Neural progenitor cell (in vitro differentiated cells): ENCODE data around the gene CCNL2. TPM values are rescaled to one million over a fixed set of nuclear protein-coding genes. Genes with fewer than 3 reads are reported as not detected.

Experiments
- DNase-seq: peaks from one replicate; pipeline ENCODE4 v3.0.0-alpha.2; 2016; ENCODE audit warnings: low spot score
- H2AFZ ChIP-seq: fragments of 200-600 bp; sonication (generic); replicated peaks from 2 replicates; pipeline ENCODE4 v1.6.1; 2016; ENCODE audit warnings: antibody characterized with exemption
- H3F3A ChIP-seq: fragments of 200-600 bp; sonication (generic); 2 replicates; pipeline ENCODE4 v1.6.1; 2016; ENCODE audit warnings: antibody characterized with exemption, low read depth
- H3K27ac ChIP-seq: fragments of 200-600 bp; sonication (generic); 2 replicates; pipeline ENCODE4 v1.5.1; 2016; ENCODE audit warnings: mild to moderate bottlenecking
- H3K27me3 ChIP-seq: fragments of 200-600 bp; sonication (generic); 2 replicates; pipeline ENCODE4 v1.6.1; 2016; ENCODE audit warnings: mild to moderate bottlenecking, moderate library complexity
- H3K36me3 ChIP-seq: fragments of 200-600 bp; sonication (generic); 2 replicates; pipeline ENCODE4 v1.5.1; 2016
- H3K4me1 ChIP-seq: fragments of 200-600 bp; sonication (generic); 2 replicates; pipeline ENCODE4 v1.6.1; 2016; ENCODE audit warnings: mixed run types
- H3K4me2 ChIP-seq: fragments of 200-600 bp; sonication (generic); 2 replicates; pipeline ENCODE4 v1.6.1; 2016
- H3K4me3 ChIP-seq: fragments of 200-600 bp; sonication (generic); 2 replicates; pipeline ENCODE4 v1.5.1; 2016
- H3K79me2 ChIP-seq: fragments of 200-600 bp; sonication (generic); 2 replicates; pipeline ENCODE4 v1.6.1; 2016; ENCODE audit warnings: low read depth
- H3K9ac ChIP-seq: fragments of 200-600 bp; sonication (generic); 2 replicates; pipeline ENCODE4 v1.6.1; 2016
- H3K9me3 ChIP-seq: fragments of 200-600 bp; sonication (generic); 2 replicates; pipeline ENCODE4 v1.5.1; 2016; ENCODE audit warnings: low read depth
- H4K20me1 ChIP-seq: fragments of 200-600 bp; sonication (generic); 2 replicates; pipeline ENCODE4 v1.6.1; 2016; ENCODE audit warnings: low read depth
- H3K27ac Mint-ChIP-seq: 3 replicates; pipeline ENCODE4 v1.8.0; 2021; ENCODE audit warnings: mixed read lengths
- H3K27me3 Mint-ChIP-seq: 2 replicates; pipeline ENCODE4 v1.8.0; 2022; ENCODE audit warnings: low read depth, mild to moderate bottlenecking, inconsistent platforms, moderate library complexity, mixed read lengths; ENCODE audit not compliant: insufficient read depth
- H3K36me3 Mint-ChIP-seq: 3 replicates; pipeline ENCODE4 v1.8.0; 2021; ENCODE audit warnings: mixed read lengths
- H3K4me1 Mint-ChIP-seq: 3 replicates; pipeline ENCODE4 v1.8.0; 2021; ENCODE audit warnings: mixed read lengths
- H3K4me3 Mint-ChIP-seq: 3 replicates; pipeline ENCODE4 v1.8.0; 2021; ENCODE audit warnings: mild to moderate bottlenecking, moderate library complexity, mixed read lengths
- H3K9me3 Mint-ChIP-seq: 3 replicates; pipeline ENCODE4 v1.8.0; 2020; ENCODE audit warnings: mixed read lengths
- CTCF ChIP-seq: fragments of 200-600 bp; sonication (generic); IDR thresholded peaks from 2 replicates; pipeline ENCODE4 v1.5.1; 2017; ENCODE audit warnings: antibody characterized with exemption, mild to moderate bottlenecking
- EZH2 ChIP-seq: fragments of 200-600 bp; sonication (generic); IDR thresholded peaks from 2 replicates; pipeline ENCODE4 v1.6.1; 2017; ENCODE audit warnings: antibody characterized with exemption, mild to moderate bottlenecking, moderate library complexity
- EZH2phosphoT487 ChIP-seq: fragments of 200-600 bp; sonication (generic); IDR thresholded peaks from 2 replicates; pipeline ENCODE4 v1.6.1; 2017; ENCODE audit warnings: antibody characterized with exemption
- total RNA-seq: library from RNA; depleted of rRNA; stranded (reverse); fragments of >200 nt; gene quantifications from 2 replicates; pipeline ENCODE4 v1.2.3, GENCODE V29; 2015; ENCODE audit warnings: low replicate concordance

Gene CCNL2
- total RNA-seq, 1 donor from 2014 or later: 143 TPM

- no peak for DNase-seq
- Histone ChIP-seq H3K4me3 (no peak overlapping the region), H2AFZ (no peak overlapping the region), H4K20me1 (peaks cover 7% of the 10 kb centered on the region), H3K79me2 (no peaks in the 10 kb centered on the region), H3K27me3 (peaks cover 35% of the 10 kb centered on the region), H3K36me3 (no peaks in the 10 kb centered on the region), H3F3A (peaks cover 70% of the 10 kb centered on the region), H3K9me3 (no peaks in the 10 kb centered on the region), H3K4me2 (peak overlapping the region; percentile 89), H3K9ac (no peak overlapping the region), H3K4me1 (peaks cover 54% of the 10 kb centered on the region), H3K27ac (no peak overlapping the region)
- Mint-ChIP-seq H3K27ac (peak overlapping the region; percentile 91), H3K4me3 (no peak overlapping the region), H3K36me3 (peaks cover 3% of the 10 kb centered on the region), H3K27me3 (peaks cover 22% of the 10 kb centered on the region), H3K9me3 (no peaks in the 10 kb centered on the region), H3K4me1 (peaks cover 42% of the 10 kb centered on the region)
- TF ChIP-seq EZH2 (no peak), CTCF (no peak), EZH2phosphoT487 (no peak)
These were observed 33.3 kb upstream of the CCNL2 start for GRCh38 chr1:1432274-1432950.

DNA sequence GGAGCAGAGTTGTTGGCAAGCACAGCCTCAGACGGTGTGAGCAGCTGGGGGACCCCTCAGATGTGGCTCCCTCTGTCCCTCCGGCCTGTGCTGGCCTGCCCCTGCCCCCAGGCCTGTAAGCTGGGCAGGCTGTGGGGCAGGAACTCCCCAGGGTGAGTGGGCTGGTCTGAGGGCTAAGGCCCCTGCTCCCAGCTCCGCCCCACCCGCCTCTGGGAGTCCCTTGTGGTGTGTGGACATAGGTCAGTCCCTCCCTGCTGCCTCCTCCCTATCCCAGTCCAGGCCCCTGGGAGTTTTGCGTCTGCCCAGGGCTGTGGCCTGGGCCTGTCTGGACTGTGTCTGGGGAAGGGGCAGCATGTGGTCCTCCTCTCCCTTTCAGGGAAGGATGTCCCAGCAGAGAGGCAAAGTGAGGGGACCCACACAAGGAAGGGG is 32.7 kb upstream of the CCNL2 start:
- H3K4me3 ChIP-seq: no peak overlapping the region
- H3K4me2 ChIP-seq: peak overlapping the region; percentile 89
- H3K27me3 Mint-ChIP-seq: peaks cover 22% of the 10 kb centered on the region
- peaks cover 54% of the 10 kb centered on the region for H3K4me1 ChIP-seq
- peak overlapping the region; percentile 91 for H3K27ac Mint-ChIP-seq
- no peak overlapping the region for H2AFZ ChIP-seq
- no peaks in the 10 kb centered on the region for H3K9me3 Mint-ChIP-seq
- no peaks in the 10 kb centered on the region for H3K9me3 ChIP-seq
- peaks cover 7% of the 10 kb centered on the region for H4K20me1 ChIP-seq
- H3F3A ChIP-seq: peaks cover 70% of the 10 kb centered on the region
- H3K27me3 ChIP-seq: peaks cover 30% of the 10 kb centered on the region
- DNase-seq: peak; percentile 53
- H3K79me2 ChIP-seq: no peaks in the 10 kb centered on the region
- no peak overlapping the region for H3K27ac ChIP-seq
- peaks cover 3% of the 10 kb centered on the region for H3K36me3 Mint-ChIP-seq
- peaks cover 42% of the 10 kb centered on the region for H3K4me1 Mint-ChIP-seq
- no peaks in the 10 kb centered on the region for H3K36me3 ChIP-seq
- TF ChIP-seq EZH2: no peak
- no peak for TF ChIP-seq CTCF
- no peak for TF ChIP-seq EZH2phosphoT487
- H3K4me3 Mint-ChIP-seq: no peak overlapping the region
- no peak overlapping the region for H3K9ac ChIP-seq

GRCh38 chr1:1430992-1431844 is 32.1 kb upstream of the CCNL2 start:
- Histone ChIP-seq H3K4me2 (peak overlapping the region; percentile 89), H3K9me3 (no peaks in the 10 kb centered on the region), H4K20me1 (peaks cover 5% of the 10 kb centered on the region), H3K27ac (no peak overlapping the region), H3K36me3 (no peaks in the 10 kb centered on the region), H3K79me2 (no peaks in the 10 kb centered on the region), H2AFZ (no peak overlapping the region), H3K9ac (no peak overlapping the region), H3K4me1 (peaks cover 60% of the 10 kb centered on the region), H3K27me3 (peaks cover 24% of the 10 kb centered on the region), H3K4me3 (no peak overlapping the region), H3F3A (peaks cover 72% of the 10 kb centered on the region)
- Mint-ChIP-seq H3K4me3 (no peak overlapping the region), H3K9me3 (no peaks in the 10 kb centered on the region), H3K36me3 (peaks cover 3% of the 10 kb centered on the region), H3K27ac (peak overlapping the region; percentile 37), H3K27me3 (peaks cover 20% of the 10 kb centered on the region), H3K4me1 (peaks cover 41% of the 10 kb centered on the region)
- TF ChIP-seq CTCF (no peak), EZH2 (no peak), EZH2phosphoT487 (no peak)
- no peak for DNase-seq
